NCI-H1694 treated with DMSO at 0.1 percent for 48 hours (cell line): Measurements from ENCODE around the gene EXOC1.
"Not testable (repeated sequence)": the region's sequence is repeated elsewhere in the genome, so short reads cannot be mapped to it uniquely, and the experiment has no call there.

Experiments
- DNase-seq: peaks from one replicate; lab custom pipeline; 2025; lab: John Stamatoyannopoulos, UW

The EXOC1 gene, protein sequence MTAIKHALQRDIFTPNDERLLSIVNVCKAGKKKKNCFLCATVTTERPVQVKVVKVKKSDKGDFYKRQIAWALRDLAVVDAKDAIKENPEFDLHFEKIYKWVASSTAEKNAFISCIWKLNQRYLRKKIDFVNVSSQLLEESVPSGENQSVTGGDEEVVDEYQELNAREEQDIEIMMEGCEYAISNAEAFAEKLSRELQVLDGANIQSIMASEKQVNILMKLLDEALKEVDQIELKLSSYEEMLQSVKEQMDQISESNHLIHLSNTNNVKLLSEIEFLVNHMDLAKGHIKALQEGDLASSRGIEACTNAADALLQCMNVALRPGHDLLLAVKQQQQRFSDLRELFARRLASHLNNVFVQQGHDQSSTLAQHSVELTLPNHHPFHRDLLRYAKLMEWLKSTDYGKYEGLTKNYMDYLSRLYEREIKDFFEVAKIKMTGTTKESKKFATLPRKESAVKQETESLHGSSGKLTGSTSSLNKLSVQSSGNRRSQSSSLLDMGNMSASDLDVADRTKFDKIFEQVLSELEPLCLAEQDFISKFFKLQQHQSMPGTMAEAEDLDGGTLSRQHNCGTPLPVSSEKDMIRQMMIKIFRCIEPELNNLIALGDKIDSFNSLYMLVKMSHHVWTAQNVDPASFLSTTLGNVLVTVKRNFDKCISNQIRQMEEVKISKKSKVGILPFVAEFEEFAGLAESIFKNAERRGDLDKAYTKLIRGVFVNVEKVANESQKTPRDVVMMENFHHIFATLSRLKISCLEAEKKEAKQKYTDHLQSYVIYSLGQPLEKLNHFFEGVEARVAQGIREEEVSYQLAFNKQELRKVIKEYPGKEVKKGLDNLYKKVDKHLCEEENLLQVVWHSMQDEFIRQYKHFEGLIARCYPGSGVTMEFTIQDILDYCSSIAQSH

DNA sequence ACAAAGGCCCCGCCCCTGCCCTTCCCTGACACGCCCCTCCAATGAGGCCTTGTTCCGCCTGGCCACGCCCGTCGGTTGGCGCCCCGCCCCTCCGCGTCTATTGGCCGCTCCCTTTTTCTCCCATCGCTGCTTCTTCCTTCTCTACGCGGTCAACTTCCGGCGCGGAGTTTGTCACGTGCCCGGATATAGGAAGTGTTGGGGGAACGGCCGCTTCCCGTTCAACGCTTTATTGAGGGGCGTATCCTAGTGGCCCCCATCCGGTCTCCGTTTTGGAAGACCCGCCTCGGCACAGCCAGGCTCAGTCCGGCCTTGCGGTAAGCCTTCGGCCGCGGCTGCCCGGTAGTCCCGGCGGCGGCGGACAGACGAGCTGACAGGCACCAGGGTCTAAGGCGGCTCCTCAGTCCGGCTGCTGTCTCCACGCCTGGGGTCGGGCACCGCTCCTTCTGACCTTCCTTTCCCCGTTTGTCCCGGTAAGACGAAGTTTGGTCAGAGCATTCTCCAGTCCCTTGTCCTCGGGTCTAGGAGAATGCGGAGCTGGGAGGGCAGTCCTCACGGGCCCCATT lies at the start of gene EXOC1:
EXOC1 (plus strand) TSS at position 165 of the 563 bp plus-strand sequence. CDS start 4,676 bp downstream, outside the sequence.
- DNase-seq: peak; percentile 88

DNA sequence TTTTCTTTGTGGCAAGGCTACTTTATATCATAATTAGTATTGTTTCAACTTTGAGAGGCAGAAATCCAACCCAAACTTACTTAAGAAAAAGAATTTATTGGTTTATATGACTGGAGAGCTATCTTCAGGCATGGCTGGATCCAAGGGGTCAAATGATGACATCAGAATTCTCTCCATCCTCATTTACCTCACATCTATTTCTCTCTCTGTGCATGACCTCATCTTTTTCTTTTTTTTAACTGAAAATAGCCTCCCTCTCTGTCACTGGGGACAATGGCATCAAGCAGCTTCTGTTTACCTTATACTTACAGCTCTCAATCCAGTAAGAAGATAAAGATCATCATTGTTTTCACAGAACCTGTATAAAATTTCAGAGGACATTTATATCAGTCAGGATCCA lies 45.9 kb upstream of the EXOC1 start:
- no peak for DNase-seq

- DNase-seq: no peak
Measured at GRCh38 chr4:55808186-55808585, 45.3 kb upstream of the EXOC1 start.

DNA sequence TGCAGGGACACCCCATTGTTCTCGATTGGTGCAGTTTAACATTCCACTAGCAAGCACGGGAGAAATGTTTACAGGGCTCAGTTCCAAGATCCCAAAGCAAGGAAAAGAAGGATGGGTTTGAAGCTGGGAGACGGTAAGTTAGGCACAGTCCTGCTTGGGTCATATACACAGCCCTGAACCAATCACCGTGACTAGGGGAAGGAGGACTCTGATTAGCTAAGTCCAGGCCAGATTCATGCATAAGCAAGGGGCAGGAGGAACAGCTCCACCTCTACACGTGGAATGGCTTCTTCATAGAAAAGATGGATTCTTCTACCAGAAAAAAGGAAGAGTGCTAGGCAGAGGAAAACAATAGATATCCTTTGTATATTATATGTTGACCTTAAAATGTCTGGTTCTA lies 44.8 kb upstream of the EXOC1 start:
- no peak for DNase-seq

GRCh38 chr4:55817691-55818090 lies 35.8 kb upstream of the EXOC1 start:
- DNase-seq: no peak

- no peak for DNase-seq
Measured at GRCh38 chr4:55819634-55820033, 33.8 kb upstream of the EXOC1 start, which contains the start of gene EXOC1L. TSS of gene EXOC1L (plus strand) at chr4:55819790. CDS start at chr4:55820027, 237 bp downstream.

DNA sequence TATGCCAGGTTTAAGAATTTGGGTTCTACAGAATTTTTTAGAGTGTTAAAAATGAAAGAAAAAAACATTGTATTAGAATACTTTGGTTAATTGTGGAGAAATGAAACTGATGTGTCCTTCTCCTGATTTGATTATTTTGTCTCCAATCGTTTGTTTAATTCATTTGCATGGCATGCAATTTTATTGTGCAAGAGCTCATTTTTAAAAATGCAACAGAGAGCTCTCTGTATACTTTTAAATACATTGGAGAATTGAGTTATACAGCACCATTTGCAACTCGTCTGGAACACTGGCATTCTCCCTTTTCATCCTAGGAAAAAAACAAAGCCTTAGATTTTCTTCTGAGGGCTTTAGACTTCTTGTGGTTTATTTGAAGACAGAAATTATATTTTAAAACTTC lies 33.2 kb upstream of the EXOC1 start:
- no peak for DNase-seq

DNA sequence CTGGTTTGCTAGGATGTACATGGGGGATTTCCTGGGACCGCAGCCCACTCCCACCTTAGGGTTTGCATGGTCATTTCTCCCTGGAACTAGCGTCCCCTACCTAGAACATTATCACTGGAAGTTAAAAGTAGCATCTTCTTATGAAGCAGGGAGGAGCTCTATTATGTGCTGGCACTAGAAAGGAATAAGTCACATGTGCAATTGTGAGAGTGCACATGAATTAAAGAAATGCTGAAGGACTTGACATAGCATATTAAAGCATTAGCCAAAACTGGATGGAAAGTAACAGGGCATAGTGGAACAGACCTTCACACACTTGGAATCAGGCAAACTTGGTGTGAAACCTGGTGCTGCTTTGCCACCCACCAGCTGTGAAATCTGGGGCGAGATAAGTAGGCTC lies 31.1 kb upstream of the EXOC1 start:
- DNase-seq: no peak

DNA sequence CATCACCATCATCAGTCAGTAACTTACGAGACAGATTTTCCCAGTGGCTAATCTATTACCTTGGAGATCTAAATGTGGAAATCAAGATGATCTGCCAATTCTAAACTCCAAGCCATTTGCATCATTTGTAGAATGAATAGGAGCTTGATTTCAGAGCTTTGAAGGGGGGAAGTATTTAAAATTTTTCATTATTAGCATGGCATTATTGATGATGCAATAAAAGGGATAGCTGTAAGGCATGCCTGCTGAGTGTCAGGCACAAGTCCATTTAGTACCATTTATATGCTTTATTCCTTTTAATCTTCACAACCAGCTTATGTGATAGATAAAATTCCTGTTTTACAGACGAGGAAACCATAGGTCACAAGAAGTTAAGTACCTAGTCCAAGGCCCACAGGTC lies 28.6 kb upstream of the EXOC1 start:
- DNase-seq: no peak

DNA sequence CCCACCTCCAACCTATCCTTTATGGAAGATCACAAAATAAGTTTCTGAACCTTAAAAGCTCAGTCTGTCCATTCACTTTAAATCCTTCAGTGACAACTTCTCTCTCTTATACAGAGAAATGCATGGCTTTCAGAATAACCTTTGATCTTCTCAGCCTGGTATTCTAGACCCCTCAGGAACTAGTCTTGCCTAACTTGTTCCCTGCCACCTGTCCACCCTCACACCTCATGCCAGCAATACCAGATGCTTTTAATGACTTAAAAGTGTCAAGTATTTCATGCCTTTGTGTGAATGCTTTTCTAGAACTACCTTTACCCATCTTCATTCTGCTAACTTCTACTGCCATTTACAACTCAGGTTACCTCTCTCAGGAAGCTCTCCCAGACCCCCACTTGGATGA lies 26.5 kb upstream of the EXOC1 start:
- DNase-seq: no peak

DNA sequence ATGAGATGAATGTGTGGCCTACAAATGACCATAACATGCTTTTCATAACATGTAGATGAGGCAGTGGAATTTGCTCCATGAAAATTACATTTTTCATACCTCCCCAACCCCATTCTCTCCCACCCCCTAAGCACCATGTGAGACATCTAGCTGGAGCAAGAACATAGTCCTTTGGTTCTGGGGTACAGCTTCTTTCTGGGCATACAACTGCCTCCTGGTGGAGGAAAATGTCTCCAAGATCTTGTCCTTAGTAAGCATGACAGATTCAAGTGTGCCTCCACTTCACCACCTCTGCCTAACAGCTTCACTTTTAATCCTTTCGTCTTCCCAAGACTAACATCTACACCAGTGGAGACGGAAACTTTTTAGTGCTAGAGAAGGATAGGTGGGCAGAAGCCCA lies 25.9 kb upstream of the EXOC1 start:
- no peak for DNase-seq

DNA sequence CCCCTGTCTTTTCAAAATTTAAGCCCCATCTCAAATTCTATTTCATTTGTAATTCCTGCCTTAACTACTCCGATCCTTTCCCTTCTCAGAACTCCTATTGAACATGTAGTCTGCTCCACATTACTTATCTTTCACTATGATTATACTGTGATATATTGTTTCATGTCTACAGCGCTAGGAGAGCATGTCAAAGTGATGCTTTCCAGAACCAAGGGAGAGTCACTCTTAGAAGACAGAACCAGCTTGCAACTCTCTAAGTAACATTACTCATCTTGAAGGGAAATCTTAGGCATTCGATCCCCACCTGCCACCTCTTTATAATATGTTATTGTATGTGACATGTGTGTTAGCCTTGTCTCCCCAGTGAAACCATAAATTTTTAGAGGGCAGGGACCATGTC lies 23.4 kb upstream of the EXOC1 start:
- no peak for DNase-seq

DNA sequence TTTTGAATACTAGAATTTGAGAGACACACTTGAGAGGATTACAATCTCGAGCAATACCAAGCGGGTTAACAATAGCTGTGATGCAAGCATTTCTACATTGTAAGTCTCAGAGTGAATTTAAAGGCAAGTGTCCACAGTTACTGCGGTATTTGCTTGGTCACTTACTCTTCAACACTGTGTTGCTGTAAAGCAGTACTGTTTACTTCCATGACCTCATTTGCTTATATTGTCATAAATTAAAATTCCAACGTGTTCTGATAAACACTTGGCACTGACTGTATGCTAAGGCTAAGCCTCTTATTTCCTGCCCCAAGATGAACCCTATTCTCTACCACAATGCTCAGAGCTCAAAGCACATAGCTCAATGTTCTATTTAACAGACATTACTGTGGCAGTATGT lies 22.7 kb upstream of the EXOC1 start:
- DNase-seq: no peak

GRCh38 chr4:55834086-55834795 lies 19.2 kb upstream of the EXOC1 start:
- DNase-seq: no peak

DNA sequence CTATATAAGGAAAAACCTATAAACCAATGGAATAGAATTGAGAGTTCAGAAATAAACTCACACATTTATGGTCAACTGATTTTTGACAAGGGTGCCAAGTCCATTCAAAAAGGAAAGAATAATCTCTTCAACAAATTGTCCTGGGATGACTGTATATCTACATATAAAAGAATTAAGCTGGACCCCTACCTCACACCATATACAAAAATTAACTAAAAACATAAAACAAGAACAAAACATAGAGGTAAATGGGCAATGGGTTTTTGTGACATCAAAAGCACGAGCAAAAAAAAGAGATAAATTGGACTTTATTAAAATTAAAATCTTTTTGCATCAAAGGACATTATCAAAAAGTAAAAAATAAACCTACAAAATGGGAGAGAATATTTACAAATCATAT lies 15.5 kb upstream of the EXOC1 start:
- no peak for DNase-seq

DNA sequence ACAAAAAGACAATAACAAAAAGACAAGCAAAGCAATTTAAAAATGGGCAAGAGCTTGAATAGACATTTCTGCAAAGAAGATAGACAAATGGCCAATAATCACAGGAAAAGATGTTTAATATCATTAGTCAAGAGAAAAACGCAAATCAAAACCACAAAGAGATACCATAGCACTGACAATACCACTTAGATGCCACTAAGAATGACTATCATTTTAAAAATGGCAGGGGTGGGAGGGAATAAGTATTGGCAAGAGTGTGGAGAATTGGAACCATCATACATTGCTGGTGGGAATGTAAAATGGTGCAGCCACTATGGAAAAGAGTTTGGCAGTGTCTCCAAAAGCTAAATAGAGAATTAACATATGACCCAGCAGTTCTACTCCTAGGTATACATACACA lies 15.1 kb upstream of the EXOC1 start:
- DNase-seq: no peak

DNA sequence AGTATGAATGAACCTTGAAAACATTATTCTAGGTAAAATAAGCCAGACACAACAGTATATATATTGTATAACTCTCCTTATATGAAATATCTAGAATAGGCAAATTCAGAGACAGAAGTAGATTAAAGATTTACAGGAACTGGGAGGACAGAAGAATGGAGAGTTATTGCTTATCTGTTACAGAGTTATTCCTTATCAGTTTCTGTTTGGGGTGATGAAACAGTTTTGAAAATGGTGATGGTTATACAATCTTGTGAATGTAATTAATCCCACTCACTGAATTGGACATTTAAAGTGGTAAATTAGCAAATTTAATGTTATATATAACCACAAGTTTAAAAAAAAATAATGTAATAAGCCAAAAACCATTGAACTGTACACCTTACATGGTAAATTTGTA lies 14.5 kb upstream of the EXOC1 start:
- no peak for DNase-seq

DNA sequence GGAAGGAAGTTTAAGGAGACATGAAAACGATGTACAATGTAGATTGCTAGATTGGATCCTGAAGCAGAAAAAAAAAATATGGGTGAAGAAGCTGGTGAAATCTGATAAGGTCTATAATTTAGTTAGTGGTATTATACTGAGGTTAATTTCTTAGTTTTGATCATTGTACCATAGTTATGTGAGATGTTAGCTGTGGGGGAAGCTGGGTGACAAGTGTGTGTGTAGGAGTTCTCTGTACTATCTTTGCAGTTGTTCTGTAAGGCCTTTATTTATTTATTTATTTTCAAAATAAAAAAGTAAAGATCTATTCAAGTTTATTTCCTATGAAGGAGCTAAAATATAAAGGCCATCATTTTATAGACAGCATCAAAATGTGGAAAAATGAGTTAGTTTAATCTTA lies 12.5 kb upstream of the EXOC1 start:
- no peak for DNase-seq

DNA sequence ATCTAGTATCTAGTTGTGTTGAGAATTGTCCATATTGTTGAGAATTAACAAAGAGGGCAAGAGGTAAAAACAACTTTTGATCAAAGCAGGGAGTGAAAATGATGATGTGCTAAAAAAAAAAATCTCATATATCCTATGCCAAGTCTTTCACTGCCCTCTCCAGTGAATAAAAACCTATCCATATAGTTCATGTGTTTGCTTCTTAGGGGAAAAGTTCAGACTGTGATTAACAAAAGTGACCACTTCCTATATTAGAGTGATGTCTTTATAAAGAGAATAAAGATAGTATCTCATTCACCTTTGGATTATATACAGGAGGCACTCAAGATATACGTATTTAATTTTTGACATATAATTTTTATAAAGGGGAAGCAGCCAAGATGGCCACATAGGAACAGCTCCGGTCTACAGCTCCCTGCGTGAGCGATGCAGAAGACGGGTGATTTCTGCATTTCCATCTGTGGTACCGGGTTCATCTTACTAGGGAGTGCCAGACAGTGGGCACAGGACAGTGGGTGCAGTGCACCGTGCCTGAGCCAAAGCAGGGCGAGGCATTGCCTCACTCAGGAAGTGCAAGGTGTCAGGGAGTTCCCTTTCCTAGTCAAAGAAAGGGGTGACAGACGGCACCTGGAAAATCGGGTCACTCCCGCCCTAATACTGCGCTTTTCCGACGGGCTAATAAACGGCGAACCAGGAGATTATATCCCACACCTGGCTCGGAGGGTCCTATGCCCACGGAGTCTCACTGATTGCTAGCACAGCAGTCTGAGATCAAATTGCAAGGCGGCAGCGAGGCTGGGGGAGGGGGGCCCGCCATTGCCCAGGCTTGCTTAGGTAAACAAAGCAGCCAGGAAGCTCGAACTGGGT lies 11.8 kb upstream of the EXOC1 start:
- not testable (repeated sequence) for DNase-seq

- DNase-seq: not testable (repeated sequence)
Measured at GRCh38 chr4:55842312-55842711, 11.1 kb upstream of the EXOC1 start.

GRCh38 chr4:55849724-55850123 lies 3.7 kb upstream of the EXOC1 start:
- DNase-seq: no peak
